ENCODE data around the gene ZFR2. TPM values are rescaled to one million over a fixed set of nuclear protein-coding genes. Genes with fewer than 3 reads are reported as not detected.

Gene ZFR2
- total RNA-seq, 1 experiment from 2014 or later, result not detected

GRCh38 chr19:3904233-3904632 is 35.4 kb upstream of the ZFR2 start:
- no peak overlapping the region for H2AFZ ChIP-seq (ENCODE audit: low read length)
- H3K9me2 ChIP-seq (replicated peaks; ENCODE audit: low read length), result no peaks in the 10 kb centered on the region
- H3K4me1 ChIP-seq (ENCODE audit: insufficient read depth, low read length), result no peaks in the 10 kb centered on the region
- no peak for DNase-seq
- no peak overlapping the region for H3K4me2 ChIP-seq (ENCODE audit: low read length)
- H3K9ac ChIP-seq (ENCODE audit: low read length), result no peak overlapping the region
- BruUV-seq (replicated peaks), result no TSS peak
- H4K20me1 ChIP-seq (ENCODE audit: low read length), result no peaks in the 10 kb centered on the region
- H3K9me3 ChIP-seq (ENCODE audit: low read length), result no peaks in the 10 kb centered on the region
- H3K27me3 ChIP-seq (ENCODE audit: low read length), result no peaks in the 10 kb centered on the region
- CTCF ChIA-PET, result no interaction called here
- no peaks in the 10 kb centered on the region for H3F3A ChIP-seq (ENCODE audit: low read length, unreplicated experiment)
- no peaks in the 10 kb centered on the region for H3K79me2 ChIP-seq (ENCODE audit: low read length)
- intact Hi-C loops (cut with micrococcal nuclease), result no loop called here
- no peak overlapping the region for H3K27ac ChIP-seq (ENCODE audit: low read length)
- H3K4me3 ChIP-seq (ENCODE audit: low read length), result no peak overlapping the region
- no peak for ATAC-seq
- POLR2A ChIA-PET (ENCODE audit: unreplicated experiment), result interaction anchor here (0.6 kb wide), 1 partner anchor 154 kb away, joined by 8 read pairs; no protein-coding TSS in a partner anchor
- TF ChIP-seq CTCF (conservative IDR thresholded peaks at IDR 0.05; ENCODE audit: low read depth, low read length) (no peak), EZH2phosphoT487 (IDR thresholded peaks at IDR 0.05; ENCODE audit: borderline replicate concordance, low read length) (no peak), EZH2 (IDR thresholded peaks at IDR 0.05; ENCODE audit: low read length, unreplicated experiment) (no peak)
- no peaks in the 10 kb centered on the region for H3K36me3 ChIP-seq (ENCODE audit: low read depth, low read length)

- no peaks in the 10 kb centered on the region for H3K79me2 ChIP-seq (ENCODE audit: low read length)
- no peaks in the 10 kb centered on the region for H3K4me1 ChIP-seq (ENCODE audit: insufficient read depth, low read length)
- H3K4me3 ChIP-seq (ENCODE audit: low read length), result no peak overlapping the region
- ATAC-seq, result peak; percentile 18; the same call in 1 of the 2 replicates
- no peaks in the 10 kb centered on the region for H3F3A ChIP-seq (ENCODE audit: low read length, unreplicated experiment)
- no peaks in the 10 kb centered on the region for H3K27me3 ChIP-seq (ENCODE audit: low read length)
- no peaks in the 10 kb centered on the region for H3K36me3 ChIP-seq (ENCODE audit: low read depth, low read length)
- POLR2A ChIA-PET (ENCODE audit: unreplicated experiment), result no interaction called here
- DNase-seq, result no peak
- no peaks in the 10 kb centered on the region for H4K20me1 ChIP-seq (ENCODE audit: low read length)
- CTCF ChIA-PET, result no interaction called here
- no peak overlapping the region for H3K4me2 ChIP-seq (ENCODE audit: low read length)
- no peak overlapping the region for H2AFZ ChIP-seq (ENCODE audit: low read length)
- no peak for TF ChIP-seq EZH2phosphoT487 (IDR thresholded peaks at IDR 0.05; ENCODE audit: borderline replicate concordance, low read length)
- TF ChIP-seq EZH2 (IDR thresholded peaks at IDR 0.05; ENCODE audit: low read length, unreplicated experiment), result no peak
- no peak for TF ChIP-seq CTCF (conservative IDR thresholded peaks at IDR 0.05; ENCODE audit: low read depth, low read length)
- H3K9me2 ChIP-seq (replicated peaks; ENCODE audit: low read length), result no peaks in the 10 kb centered on the region
- no peak overlapping the region for H3K9ac ChIP-seq (ENCODE audit: low read length)
- BruUV-seq (replicated peaks), result no TSS peak
- H3K9me3 ChIP-seq (ENCODE audit: low read length), result no peaks in the 10 kb centered on the region
- H3K27ac ChIP-seq (ENCODE audit: low read length), result no peak overlapping the region
- intact Hi-C loops (cut with micrococcal nuclease), result no loop called here
These were observed 33.6 kb upstream of the ZFR2 start for GRCh38 chr19:3902317-3902973.

- no peaks in the 10 kb centered on the region for H3K9me3 ChIP-seq (ENCODE audit: low read length)
- ATAC-seq (no peak), DNase-seq (peak; percentile 4)
- no TSS peak for BruUV-seq (replicated peaks)
- H3K79me2 ChIP-seq (ENCODE audit: low read length), result no peaks in the 10 kb centered on the region
- no peak overlapping the region for H2AFZ ChIP-seq (ENCODE audit: low read length)
- H3K9ac ChIP-seq (ENCODE audit: low read length), result no peak overlapping the region
- no peak overlapping the region for H3K4me3 ChIP-seq (ENCODE audit: low read length)
- intact Hi-C loops (cut with micrococcal nuclease), result no loop called here
- H3F3A ChIP-seq (ENCODE audit: low read length, unreplicated experiment), result no peaks in the 10 kb centered on the region
- POLR2A ChIA-PET (ENCODE audit: unreplicated experiment), result no interaction called here
- H3K4me1 ChIP-seq (ENCODE audit: insufficient read depth, low read length), result no peaks in the 10 kb centered on the region
- CTCF ChIA-PET, result no interaction called here
- H3K9me2 ChIP-seq (replicated peaks; ENCODE audit: low read length), result no peaks in the 10 kb centered on the region
- 0 out of 2 replicates have a peak overlapping the region, but pooled peaks have one; percentile 16 for H3K4me2 ChIP-seq (ENCODE audit: low read length)
- H3K36me3 ChIP-seq (ENCODE audit: low read depth, low read length), result no peaks in the 10 kb centered on the region
- H3K27me3 ChIP-seq (ENCODE audit: low read length), result no peaks in the 10 kb centered on the region
- no peaks in the 10 kb centered on the region for H4K20me1 ChIP-seq (ENCODE audit: low read length)
- TF ChIP-seq EZH2 (IDR thresholded peaks at IDR 0.05; ENCODE audit: low read length, unreplicated experiment), result no peak
- no peak for TF ChIP-seq CTCF (conservative IDR thresholded peaks at IDR 0.05; ENCODE audit: low read depth, low read length)
- no peak for TF ChIP-seq EZH2phosphoT487 (IDR thresholded peaks at IDR 0.05; ENCODE audit: borderline replicate concordance, low read length)
- no peak overlapping the region for H3K27ac ChIP-seq (ENCODE audit: low read length)
These were observed 30.9 kb upstream of the ZFR2 start for GRCh38 chr19:3899531-3900294.
